Uterus (tissue), 4 donors: Measurements from ENCODE around the gene CHAF1B. TPM values are rescaled to one million over a fixed set of nuclear protein-coding genes. Genes with fewer than 3 reads are reported as not detected.

ENCODE experiments used
- DNase-seq, 2 donors: peaks; one replicate each; pipeline ENCODE4 v3.0.0-alpha.2; 2019 to 2020
- H3K27ac ChIP-seq, 2 donors: fragments of 200-600 bp; sonication (generic); 1 replicate in 1 of 2; 2 replicates in 1 of 2; pipeline ENCODE4 v1.5.1; 2016 to 2018
- H3K27me3 ChIP-seq, 2 donors: fragments of 200-600 bp; sonication (generic); one replicate each; pipeline ENCODE4 v1.5.1; 2018 to 2019; ENCODE audit warnings: control low read depth in 1 of 2
- H3K36me3 ChIP-seq, 2 donors: fragments of 200-600 bp; sonication (generic); one replicate each; pipeline ENCODE4 v1.5.1; 2019; ENCODE audit warnings: control low read depth in 1 of 2
- H3K4me1 ChIP-seq, 2 donors: fragments of 200-600 bp; sonication (generic); one replicate each; pipeline ENCODE4 v1.5.1; 2018 to 2019; ENCODE audit warnings: control low read depth in 1 of 2
- H3K4me3 ChIP-seq, 2 donors: fragments of 200-600 bp; sonication (generic); 1 replicate in 1 of 2; 2 replicates in 1 of 2; pipeline ENCODE4 v1.5.1; 2018 to 2019; ENCODE audit warnings: mild to moderate bottlenecking in 1 of 2
- H3K9me3 ChIP-seq, 2 donors: fragments of 200-600 bp; sonication (generic); one replicate each; pipeline ENCODE4 v1.5.1; 2019; ENCODE audit warnings: control low read depth in 1 of 2
- CTCF ChIP-seq, 4 experiments: fragments of 200-600 bp in 2 of 4; fragments of 450-650 bp in 2 of 4; sonication (generic) in 2 of 4; IDR thresholded peaks; one replicate each; pipeline ENCODE4 v1.5.1; 2016 to 2019; ENCODE audit warnings: antibody characterized with exemption in 4 of 4, mild to moderate bottlenecking in 2 of 4, moderate library complexity in 1 of 4
- POLR2A ChIP-seq, 2 donors: fragments of 450-650 bp; IDR thresholded peaks; one replicate each; pipeline ENCODE4 v1.6.1; 2016; ENCODE audit warnings: antibody characterized with exemption in 2 of 2, mild to moderate bottlenecking in 1 of 2, moderate library complexity in 1 of 2
- intact Hi-C: fragments of 100-400 bp; cut with DNase I; formaldehyde crosslinking; loops from one replicate; pipeline ENCODE4 v1.15.1; 2023; ENCODE audit warnings: low total_unique reads
- total RNA-seq, 4 donors: library from RNA; depleted of rRNA in 3 of 4; stranded (reverse); fragments of >200 nt in 3 of 4; gene quantifications; one replicate each; pipeline versions ENCODE4 v1.1.0 to v1.2.4, GENCODE V29; 2014 to 2023
- donor health status: DM: yes; HTN: yes; CAD: no.

Gene CHAF1B
- total RNA-seq, 4 donors from 2014 or later: under 0.01 to 3.9 (median 2.2) TPM

DNA sequence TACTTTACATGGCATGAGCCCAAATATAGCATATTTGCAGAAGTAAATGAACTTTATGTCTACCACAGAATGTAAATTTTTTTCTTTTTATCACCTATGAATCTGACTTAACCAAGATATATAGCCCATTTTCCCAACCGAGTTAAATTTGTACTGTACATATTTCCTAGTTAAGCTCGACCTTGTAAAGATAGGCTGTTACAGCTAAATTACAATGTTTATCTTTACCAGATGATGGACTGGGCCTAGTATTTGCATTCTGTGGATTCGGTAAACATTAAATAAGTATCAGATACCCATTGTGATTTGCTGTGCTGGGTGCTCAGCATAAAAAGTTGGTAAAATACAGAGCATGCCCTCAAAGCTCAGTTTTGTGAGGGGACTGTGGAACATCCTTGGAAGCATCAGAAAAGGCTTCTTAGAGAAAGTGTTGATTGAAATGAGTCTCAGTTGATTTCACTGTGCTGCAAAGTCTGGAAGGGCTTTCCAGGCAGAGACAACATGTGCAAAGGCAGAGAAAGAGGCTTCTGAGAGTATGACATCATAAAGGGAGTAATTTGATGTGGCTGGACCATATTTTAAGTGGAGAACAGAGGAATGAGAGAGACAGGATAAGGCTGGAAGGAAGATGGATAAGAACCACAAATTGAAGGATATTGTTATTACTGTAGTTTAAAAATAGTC lies 37.8 kb upstream of the CHAF1B start:
- intact Hi-C loops: no loop called here
- Histone ChIP-seq H3K4me3 (no peak overlapping the region), H3K27me3 (no peaks in the 10 kb centered on the region), H3K36me3 (no peaks in the 10 kb centered on the region), H3K27ac (no peak overlapping the region), H3K9me3 (no peaks in the 10 kb centered on the region), H3K4me1 (no peaks in the 10 kb centered on the region)
- no peak for DNase-seq
- TF ChIP-seq POLR2A (IDR thresholded peaks at IDR 0.05) (no peak), CTCF (IDR thresholded peaks at IDR 0.05) (no peak)

- intact Hi-C loops: no loop called here
- no peak for DNase-seq
- H3K36me3 ChIP-seq: no peaks in the 10 kb centered on the region
Observed at GRCh38 chr21:36347962-36348328, 37.2 kb upstream of the CHAF1B start.

DNA sequence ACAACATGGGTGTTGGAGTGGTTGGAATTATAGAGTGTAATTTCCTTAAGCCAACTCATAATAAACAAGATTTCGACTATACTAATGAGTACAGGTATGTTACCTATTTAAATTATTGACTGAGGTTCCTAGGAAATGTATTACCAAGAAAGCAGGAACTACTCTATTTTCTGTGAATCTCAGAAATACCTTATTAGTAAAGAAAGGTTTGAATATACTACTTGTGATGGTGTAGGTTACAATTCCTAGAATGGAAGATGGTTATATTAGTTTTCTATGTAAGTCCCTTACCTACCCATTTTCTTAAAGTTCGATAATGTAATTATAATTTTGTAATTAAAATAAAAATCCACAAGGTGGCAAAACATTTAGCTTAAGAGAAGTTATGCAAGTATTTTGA lies 35.9 kb upstream of the CHAF1B start:
- Histone ChIP-seq H3K4me1 (no peaks in the 10 kb centered on the region), H3K27ac (peak overlapping the region; percentile 34 to 62), H3K9me3 (no peaks in the 10 kb centered on the region), H3K4me3 (no peak overlapping the region), H3K36me3 (no peaks in the 10 kb centered on the region), H3K27me3 (no peaks in the 10 kb centered on the region)
- intact Hi-C loops: no loop called here
- no peak for TF ChIP-seq POLR2A (IDR thresholded peaks at IDR 0.05)
- TF ChIP-seq CTCF (IDR thresholded peaks at IDR 0.05): no peak
- no peak for DNase-seq

More at GRCh38 chr21:36347962-36348328, 37.2 kb upstream of the CHAF1B start:
- Histone ChIP-seq H3K9me3 (no peaks in the 10 kb centered on the region), H3K4me3 (no peak overlapping the region), H3K27ac (no peak overlapping the region), H3K4me1 (no peaks in the 10 kb centered on the region), H3K27me3 (no peaks in the 10 kb centered on the region)
- TF ChIP-seq POLR2A (IDR thresholded peaks at IDR 0.05) (no peak), CTCF (IDR thresholded peaks at IDR 0.05) (no peak)

- Histone ChIP-seq H3K27me3 (no peaks in the 10 kb centered on the region), H3K27ac (peak overlapping the region; percentile 34 to 62), H3K4me3 (no peak overlapping the region), H3K36me3 (no peaks in the 10 kb centered on the region), H3K4me1 (no peaks in the 10 kb centered on the region), H3K9me3 (no peaks in the 10 kb centered on the region)
- TF ChIP-seq CTCF (IDR thresholded peaks at IDR 0.05) (no peak), POLR2A (IDR thresholded peaks at IDR 0.05) (no peak)
- no peak for DNase-seq
- intact Hi-C loops: no loop called here
Observed at GRCh38 chr21:36350282-36350910, 34.8 kb upstream of the CHAF1B start.

GRCh38 chr21:36354918-36355680 lies 30.1 kb upstream of the CHAF1B start:
- no peak for TF ChIP-seq CTCF (IDR thresholded peaks at IDR 0.05)
- no peak for TF ChIP-seq POLR2A (IDR thresholded peaks at IDR 0.05)
- Histone ChIP-seq H3K27me3 (no peaks in the 10 kb centered on the region), H3K9me3 (no peaks in the 10 kb centered on the region), H3K4me1 (no peaks in the 10 kb centered on the region), H3K36me3 (no peaks in the 10 kb centered on the region), H3K27ac (peak overlapping the region in 1 of 2 donors; percentile 7), H3K4me3 (no peak overlapping the region)
- no peak for DNase-seq
- intact Hi-C loops: no loop called here
